NCI-H345 treated with DMSO at 0.1 percent for 48 hours (cell line): ENCODE results near the gene CMSS1.
"Not testable (repeated sequence)": the region's sequence is repeated elsewhere in the genome, so short reads cannot be mapped to it uniquely, and the experiment has no call there.

ENCODE experiments used
- DNase-seq: peaks from one replicate; lab custom pipeline; 2025; ENCODE audit not compliant: unreplicated experiment; lab: John Stamatoyannopoulos, UW

CMSS1 gene

DNA sequence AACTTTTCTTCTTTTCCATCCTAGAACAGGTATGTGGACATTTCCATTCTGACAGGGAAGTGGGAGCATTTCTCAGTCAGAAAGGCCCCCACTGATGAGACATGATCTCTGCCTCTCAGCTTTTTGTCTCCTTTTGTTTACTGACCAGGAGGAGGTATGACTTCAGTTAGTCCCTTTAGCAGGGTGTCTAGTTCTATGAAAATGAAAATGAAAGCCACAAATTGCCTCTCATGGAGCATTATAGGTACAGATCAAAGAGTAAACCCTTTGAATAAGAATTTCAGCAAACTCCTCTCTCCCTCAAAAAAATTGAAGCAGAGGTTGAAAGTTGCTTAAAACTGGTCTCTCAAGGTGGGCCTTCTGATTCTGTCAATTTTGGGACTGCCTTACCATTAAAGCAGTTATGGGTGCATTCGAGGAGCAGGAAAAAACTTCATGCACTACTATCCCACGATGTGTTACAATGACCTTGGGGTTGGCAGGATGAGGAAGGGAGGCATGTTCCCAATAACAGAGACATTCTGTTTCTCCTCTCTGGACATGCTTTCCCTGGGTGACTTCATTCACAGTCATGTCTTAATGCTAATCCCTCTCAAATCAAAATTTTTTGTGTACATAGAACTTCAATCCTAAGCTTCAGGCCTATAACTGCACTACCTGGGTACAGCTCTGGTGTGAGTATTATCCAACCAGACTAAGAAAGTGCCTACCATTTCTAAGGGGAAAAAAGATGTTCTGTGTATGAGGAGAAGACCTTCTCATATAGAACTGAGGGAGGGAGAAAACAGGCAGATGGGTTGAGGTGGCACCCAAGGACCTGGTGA lies 392.5 kb downstream of the CMSS1 start:
- no peak for DNase-seq

DNA sequence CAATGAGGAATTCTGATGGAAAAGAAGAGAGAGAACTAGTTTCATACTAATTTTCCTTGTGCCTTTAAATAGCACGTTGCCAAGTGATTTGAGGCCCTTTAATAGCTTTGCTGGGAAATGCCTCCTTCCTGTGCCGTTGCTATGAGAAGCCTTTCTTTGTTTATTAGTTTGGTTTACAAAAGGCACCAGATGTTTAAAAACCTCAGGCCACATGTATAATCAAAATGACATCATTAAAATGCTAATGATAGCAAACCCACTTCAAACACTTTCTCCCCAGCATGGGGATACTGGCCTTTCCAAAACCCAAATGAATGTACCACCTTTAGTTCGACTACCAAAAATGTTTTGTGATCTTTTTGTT lies 393.1 kb downstream of the CMSS1 start:
- no peak for DNase-seq

DNA sequence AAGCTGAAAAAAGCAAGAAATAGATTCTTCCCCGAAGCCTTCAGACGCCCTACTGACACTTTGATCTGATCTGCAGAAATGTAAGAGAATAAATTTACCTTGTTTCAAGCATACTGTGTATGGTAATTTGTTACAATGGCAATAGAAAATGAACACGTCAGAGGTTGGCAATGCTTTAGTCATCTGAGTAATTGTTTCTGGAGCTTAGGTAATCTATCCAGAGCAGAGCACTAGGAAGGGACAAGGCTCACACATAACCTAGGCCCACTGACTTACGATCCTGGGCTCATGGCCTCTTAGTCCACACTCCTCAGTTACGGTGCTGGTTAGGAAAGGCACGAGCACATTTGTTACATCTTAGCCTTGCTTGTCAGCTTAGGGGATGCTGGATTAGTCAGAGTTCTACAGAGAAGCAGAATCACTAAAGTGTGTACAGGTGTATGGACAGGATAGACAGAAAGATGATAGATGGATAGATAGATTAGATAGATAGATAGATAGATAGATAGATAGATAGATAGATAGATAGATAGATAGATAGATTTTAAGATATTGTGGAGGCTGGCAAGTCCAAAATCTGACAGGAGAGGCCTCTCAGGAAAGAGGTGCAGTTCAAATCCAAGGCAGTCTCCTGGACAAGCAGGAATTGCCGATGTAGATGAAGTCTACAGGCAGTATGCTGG lies 396.4 kb downstream of the CMSS1 start:
- DNase-seq, result no peak

DNA sequence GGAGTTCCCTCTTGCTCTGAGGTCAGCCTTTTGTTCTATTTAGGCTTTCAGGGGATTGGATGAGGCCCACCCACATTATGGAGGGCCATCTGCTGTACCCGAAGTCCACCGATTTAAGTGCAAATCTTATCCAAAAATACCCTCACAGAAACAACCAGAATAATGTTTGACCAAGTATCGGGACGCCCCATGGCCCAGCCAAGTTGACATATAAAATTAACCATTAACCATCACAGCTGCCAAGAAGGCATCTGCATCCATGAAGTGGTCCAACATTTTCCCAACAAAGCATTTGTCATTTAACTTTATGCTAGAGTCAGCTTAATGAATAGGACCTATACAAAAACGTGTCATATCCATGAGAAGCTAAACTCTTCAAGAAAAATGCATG lies 396.9 kb downstream of the CMSS1 start:
- no peak for DNase-seq

DNA sequence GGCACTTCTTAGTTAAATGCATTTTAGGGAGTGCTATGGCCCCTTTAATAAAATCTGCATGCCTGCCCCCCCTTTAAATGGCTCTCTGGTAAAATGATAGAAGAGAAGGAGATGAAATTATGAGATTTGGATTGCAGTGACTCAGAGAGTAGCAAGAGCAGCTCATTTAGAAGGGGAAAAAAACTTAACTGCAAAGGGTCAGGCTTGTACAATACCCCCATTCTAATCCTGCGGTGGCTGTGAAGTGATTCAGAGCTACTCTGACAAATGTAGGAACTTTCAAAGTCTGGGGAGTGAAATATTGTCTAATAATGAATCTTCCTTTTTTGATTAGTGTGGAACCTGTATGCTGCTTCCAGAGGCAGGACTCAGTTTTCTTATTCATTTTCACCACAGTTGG lies 399.1 kb downstream of the CMSS1 start:
- no peak for DNase-seq

DNA sequence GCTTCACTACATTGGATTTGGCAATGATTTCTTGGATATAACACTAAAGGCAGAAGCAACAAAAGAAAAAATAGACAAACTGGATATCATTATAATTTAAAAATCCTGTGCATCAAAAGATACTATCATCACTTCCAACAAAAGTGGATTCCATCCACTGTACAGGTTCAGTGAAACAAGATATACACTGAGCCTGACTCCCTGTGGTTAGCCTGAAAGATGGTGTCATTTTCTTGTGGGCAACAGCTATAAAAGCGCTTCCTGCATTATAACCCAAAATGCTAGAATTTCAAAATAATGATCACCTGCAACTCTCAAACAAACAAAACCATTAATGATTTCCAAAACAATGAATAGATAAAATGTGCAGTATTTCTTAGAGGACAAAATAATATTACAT lies 403.5 kb downstream of the CMSS1 start:
- no peak for DNase-seq

DNA sequence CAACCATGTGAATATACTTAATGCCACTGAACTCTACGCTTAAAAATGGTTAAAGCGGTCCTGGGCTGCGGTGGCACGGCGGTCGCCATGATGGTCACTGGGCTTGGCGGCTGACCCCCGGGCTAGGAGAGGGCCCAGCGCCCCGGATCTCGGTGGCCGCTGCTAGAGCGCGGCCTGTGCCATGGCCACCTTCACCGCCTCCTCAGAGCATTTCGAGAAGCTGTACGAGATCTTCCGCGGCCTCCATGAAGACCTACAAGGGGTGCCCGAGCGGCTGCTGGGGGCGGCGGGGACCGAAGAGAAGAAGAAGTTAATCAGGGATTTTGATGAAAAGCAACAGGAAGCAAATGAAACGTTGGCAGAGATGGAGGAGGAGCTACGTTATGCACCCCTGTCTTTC lies 407.5 kb downstream of the CMSS1 start:
- DNase-seq, result no peak

DNA sequence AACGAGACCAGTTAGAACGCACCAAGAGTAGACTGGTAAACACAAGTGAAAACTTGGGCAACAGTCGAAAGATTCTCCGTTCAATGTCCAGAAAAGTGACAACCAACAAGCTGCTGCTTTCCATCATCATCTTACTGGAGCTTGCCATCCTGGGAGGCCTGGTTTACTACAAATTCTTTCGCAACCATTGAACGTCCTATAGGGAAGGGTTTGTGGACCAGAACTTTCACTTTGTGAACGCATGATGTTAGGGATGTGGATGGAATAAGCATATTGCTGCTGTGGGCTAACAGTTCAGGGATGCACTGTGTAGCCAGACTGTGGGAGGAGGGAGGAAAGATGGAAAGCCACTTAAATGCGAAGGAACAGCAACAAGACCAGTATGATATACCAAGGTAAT lies 408.2 kb downstream of the CMSS1 start:
- DNase-seq, result no peak

DNA sequence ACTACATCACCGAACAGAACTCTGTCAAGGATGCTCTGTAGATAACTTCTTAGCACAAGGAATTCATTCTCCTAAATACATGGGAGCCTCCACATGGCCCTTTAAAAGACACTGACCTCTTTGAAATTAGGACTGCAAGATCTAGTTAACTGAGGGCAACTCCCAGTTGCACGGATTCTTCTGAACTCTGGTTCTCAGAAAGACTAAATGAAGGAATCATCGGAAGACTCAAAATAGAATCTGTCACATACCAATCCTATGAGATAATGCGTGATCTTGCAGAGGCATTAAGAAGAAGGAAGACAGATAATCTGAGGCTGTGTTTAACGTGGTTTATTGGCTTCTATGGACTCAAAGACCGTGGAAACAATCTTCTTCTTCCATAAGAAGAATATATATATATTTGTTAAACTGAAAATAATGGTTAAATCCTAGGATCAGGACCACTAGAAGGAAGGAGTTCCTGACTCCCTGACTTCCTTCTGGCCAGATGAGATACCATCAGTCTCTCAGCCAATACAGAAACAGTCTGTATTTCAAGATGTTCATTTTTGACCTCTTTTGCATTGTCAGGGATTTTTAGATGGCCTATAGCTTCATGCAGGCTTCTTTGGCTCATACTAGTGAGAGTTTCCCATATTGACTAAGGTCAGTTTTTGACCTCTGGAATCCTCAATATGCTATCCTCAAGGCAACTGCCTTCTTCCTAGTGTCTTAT lies 409.2 kb downstream of the CMSS1 start:
- no peak for DNase-seq

DNA sequence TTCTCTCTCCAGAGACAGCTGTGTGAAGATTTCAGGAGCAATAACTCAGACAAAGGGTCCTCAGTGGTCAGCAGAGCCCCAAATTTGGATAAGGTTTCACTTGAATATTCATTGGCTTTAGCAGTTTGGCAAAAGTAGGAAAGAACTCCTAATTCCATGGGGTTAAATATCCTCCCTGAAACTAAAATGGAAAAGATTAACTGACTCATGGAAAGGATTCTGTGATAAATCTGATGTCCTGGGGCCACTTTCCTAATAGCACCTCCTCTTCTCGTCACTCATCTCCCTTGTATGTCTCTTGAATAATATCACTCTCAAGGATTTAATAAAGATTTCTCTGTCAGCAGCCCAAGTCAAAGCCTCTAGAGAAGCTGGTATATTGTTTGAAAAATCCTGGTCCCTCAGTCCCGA lies 409.9 kb downstream of the CMSS1 start:
- DNase-seq, result no peak

DNA sequence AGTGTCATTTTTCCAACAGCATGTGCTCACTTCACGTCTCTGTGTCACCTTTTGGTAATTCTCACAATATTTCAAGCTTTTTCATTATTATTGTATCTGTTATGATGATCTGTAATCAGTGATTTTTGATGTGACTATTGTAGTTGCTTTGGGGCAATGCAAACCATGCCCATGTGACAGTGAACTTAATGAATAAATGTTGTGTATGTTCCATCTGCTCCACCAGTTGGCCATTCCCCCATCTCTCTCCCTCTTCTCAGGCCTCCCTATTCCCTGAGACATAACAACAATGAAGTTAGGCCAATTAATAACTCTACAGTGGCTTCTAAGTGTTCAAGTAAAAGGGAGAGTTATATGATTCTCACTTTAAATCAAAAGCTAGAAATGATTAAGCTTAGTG lies 410.6 kb downstream of the CMSS1 start:
- DNase-seq, result no peak

DNA sequence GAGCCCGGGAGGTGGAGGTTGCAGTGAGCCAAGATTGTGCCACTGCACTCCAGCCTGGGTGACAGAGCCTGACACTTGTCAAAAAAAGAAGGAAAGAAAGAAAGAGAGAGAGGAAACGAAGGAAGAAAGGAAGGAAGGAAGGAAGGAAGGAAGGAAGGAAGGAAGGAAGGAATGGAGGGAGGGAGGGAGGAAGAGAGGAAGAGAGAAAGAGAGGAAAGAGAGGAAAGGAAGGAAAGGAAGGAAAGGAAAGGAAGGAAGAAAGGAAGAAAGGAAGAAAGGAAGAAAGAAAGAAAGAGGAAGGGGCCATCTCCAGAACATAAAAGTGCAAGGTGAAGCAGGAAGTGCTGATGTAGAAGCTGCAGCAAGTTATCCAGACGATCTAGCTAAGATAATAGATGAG lies 411.5 kb downstream of the CMSS1 start:
- DNase-seq, result not testable (repeated sequence)

DNA sequence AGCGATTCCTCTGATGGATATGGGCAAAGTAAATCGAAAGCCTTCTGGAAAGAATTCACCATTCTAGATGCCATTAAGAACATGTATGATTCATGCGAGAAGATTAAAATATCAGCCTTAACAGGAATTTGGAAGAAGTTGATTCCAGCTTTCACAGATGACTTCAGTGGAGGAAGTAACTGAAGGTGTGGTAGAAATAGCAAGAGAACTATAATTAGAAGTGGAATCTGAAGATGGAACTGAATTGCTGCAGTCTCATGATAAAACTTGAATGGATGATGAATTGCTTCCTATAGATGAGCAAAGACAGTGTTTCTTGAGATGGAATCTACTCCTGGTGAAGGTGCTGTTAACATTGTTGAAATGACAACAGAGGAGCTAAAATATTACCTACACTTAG lies 413.0 kb downstream of the CMSS1 start:
- DNase-seq, result no peak
